Liver (tissue), 3 donors: ENCODE data around the gene FLOT1.

Experiments
- CTCF ChIP-seq: fragments of 150-350 bp; IDR thresholded peaks from 2 replicates; pipeline ENCODE4 v1.5.1; 2017; ENCODE audit warnings: improper control_type of control experiment, low read depth, low read length; ENCODE audit not compliant: missing input control
- RAD21 ChIP-seq, 2 donors: IDR thresholded peaks; 2 replicates each; pipeline ENCODE4 v1.6.1; 2016; ENCODE audit warnings: antibody characterized with exemption in 2 of 2, mild to moderate bottlenecking in 2 of 2
- TAF1 ChIP-seq: conservative IDR thresholded peaks from 2 replicates; pipeline ENCODE4 v1.6.1; 2016; ENCODE audit warnings: antibody characterized with exemption, mild to moderate bottlenecking
- TF ChIP-seq, protein P1 (sequence below): IDR thresholded peaks from 2 replicates; pipeline ENCODE4 v1.6.1; 2016; ENCODE audit warnings: antibody characterized with exemption
- TF ChIP-seq, protein P2 (sequence below): IDR thresholded peaks from 2 replicates; pipeline ENCODE4 v1.6.1; 2016; ENCODE audit warnings: antibody characterized with exemption
- donor health status: healthy.
- donor health status: healthy.

DNA sequence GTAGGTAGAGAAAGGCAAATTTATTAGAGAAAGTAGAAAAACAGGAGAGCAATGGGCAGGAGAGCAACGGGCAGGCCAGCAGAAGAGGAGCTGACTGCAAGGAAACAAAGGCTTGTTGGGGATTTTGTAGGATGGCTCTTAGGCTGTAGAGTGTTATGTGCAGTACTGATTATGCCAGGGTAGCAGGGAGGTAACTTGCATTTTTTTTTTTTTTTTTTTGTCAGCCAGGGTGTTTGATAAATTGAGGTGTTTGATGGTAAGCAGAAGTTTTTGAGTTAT, 38.1 kb upstream of the FLOT1 start:
- TF ChIP-seq CTCF: no peak
- no peak for TF ChIP-seq RAD21 (IDR thresholded peaks at IDR 0.05)
- TF ChIP-seq, protein P1, sequence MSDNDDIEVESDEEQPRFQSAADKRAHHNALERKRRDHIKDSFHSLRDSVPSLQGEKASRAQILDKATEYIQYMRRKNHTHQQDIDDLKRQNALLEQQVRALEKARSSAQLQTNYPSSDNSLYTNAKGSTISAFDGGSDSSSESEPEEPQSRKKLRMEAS: no peak
- TF ChIP-seq TAF1: no peak
- TF ChIP-seq, protein P2, sequence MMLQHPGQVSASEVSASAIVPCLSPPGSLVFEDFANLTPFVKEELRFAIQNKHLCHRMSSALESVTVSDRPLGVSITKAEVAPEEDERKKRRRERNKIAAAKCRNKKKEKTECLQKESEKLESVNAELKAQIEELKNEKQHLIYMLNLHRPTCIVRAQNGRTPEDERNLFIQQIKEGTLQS: no peak
